Lung (tissue), 12 donors: ENCODE measurements around the gene FBXL17. TPM values are rescaled to one million over a fixed set of nuclear protein-coding genes. Genes with fewer than 3 reads are reported as not detected.

Source experiments
- ATAC-seq: fragments of 200-7000 bp; cut with Tn5 transposase; one replicate; pipeline ENCODE4 v1.9.1; 2020; ENCODE audit warnings: moderate number of reproducible peaks; ENCODE audit not compliant: insufficient read depth, low FRiP score
- DNase-seq, 3 donors: peaks; one replicate each; pipeline ENCODE4 v3.0.0-alpha.2; 2013 to 2017
- H3K27ac ChIP-seq, 2 donors: one replicate each; pipeline ENCODE4 v1.5.1; 2013; ENCODE audit warnings: mild to moderate bottlenecking in 2 of 2, moderate library complexity in 2 of 2, control low read depth in 1 of 2, inconsistent platforms in 1 of 2, low read depth in 1 of 2, low read length in 1 of 2
- H3K27me3 ChIP-seq, 3 donors: one replicate each; pipeline ENCODE4 v1.5.1; 2013; ENCODE audit warnings: low read length in 2 of 3; ENCODE audit not compliant: control insufficient read depth in 3 of 3, insufficient read depth in 3 of 3
- H3K36me3 ChIP-seq, 4 donors: one replicate each; pipeline ENCODE4 v1.5.1; 2013; ENCODE audit warnings: low read length in 4 of 4, mild to moderate bottlenecking in 1 of 4, moderate library complexity in 1 of 4; ENCODE audit not compliant: control insufficient read depth in 4 of 4, insufficient read depth in 4 of 4
- H3K4me1 ChIP-seq, 5 donors: one replicate each; pipeline ENCODE4 v1.5.1; 2013; ENCODE audit warnings: low read length in 5 of 5, mild to moderate bottlenecking in 2 of 5, moderate library complexity in 1 of 5; ENCODE audit not compliant: control insufficient read depth in 5 of 5, insufficient read depth in 5 of 5
- H3K4me3 ChIP-seq: one replicate; pipeline ENCODE4 v1.5.1; 2013; ENCODE audit warnings: mild to moderate bottlenecking, control low read depth, moderate library complexity
- H3K9ac ChIP-seq, 2 donors: one replicate each; pipeline ENCODE4 v1.5.1; 2013; ENCODE audit warnings: low read length in 2 of 2, control low read depth in 1 of 2; ENCODE audit not compliant: insufficient read depth in 1 of 2
- H3K9me3 ChIP-seq, 4 donors: one replicate each; pipeline ENCODE4 v1.5.1; 2013; ENCODE audit warnings: low read length in 3 of 4, mild to moderate bottlenecking in 1 of 4, moderate library complexity in 1 of 4; ENCODE audit not compliant: control insufficient read depth in 4 of 4, insufficient read depth in 3 of 4
- WGBS, 2 donors: extraction: QIAGEN DNeasy Blood & Tissue Kit; methylation state at CpG; one replicate each; pipeline ENCODE4 v1.1.7; 2013; 5-methylcytosine and 5-hydroxymethylcytosine counted together
- polyA plus RNA-seq, 2 donors: library from polyadenylated mRNA; stranded (reverse); fragments of 200-250 nt; gene quantifications; one replicate each; pipeline ENCODE4 v1.2.1, GENCODE V29; 2013
- total RNA-seq, 2 donors: library from RNA; depleted of rRNA in 1 of 2; stranded (reverse); fragments of >200 nt in 1 of 2; gene quantifications; one replicate each; pipeline ENCODE4 v1.2.1, GENCODE V29; 2014 to 2021
- TF ChIP-seq, protein P1 (sequence below): IDR thresholded peaks from 2 replicates; pipeline ENCODE4 v1.5.1; 2012; ENCODE audit warnings: mild to moderate bottlenecking; ENCODE audit errors: control extremely low read depth, extremely low read depth
- donor health status: control.
- donor health status: control.
- donor health status: Bipolar disorder and iron deficiency.
- donor health status: healthy.
- donor health status: DM: yes; HTN: yes; CAD: no.

Gene FBXL17
- total and polyA plus RNA-seq, 4 donors = 4.0 to 23.9 (median 13.6) TPM

DNA sequence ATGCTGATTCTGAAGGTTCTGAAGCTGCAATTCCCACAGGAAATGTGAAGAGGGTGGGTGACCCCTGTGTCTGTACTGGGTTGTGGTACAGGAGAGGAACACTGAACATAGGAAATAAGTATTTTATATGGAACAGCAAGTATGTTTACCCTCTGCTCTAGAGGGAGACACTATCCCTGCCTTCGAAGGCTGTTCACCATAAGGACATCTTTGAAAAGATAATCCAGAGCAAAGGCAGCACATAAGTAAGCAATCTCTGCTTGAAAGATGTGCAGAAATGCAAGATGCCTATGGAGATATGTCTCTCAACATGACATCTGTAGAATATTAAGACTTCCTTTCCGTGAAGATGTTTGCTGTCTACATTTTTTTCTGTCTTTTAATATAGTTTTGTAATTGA, 526.7 kb downstream of the FBXL17 start:
- WGBS, 2 donors = 80 to 82% methylated on average over 2 of the region's 2 CpGs
- H3K4me1 ChIP-seq = peaks cover 0 to 4% (median 0%) of the 10 kb centered on the region in 5 donors
- ATAC-seq (no peak), DNase-seq (no peak)
- H3K9me3 ChIP-seq = no peaks in the 10 kb centered on the region
- no peak overlapping the region for H3K4me3 ChIP-seq
- no peak overlapping the region for H3K27ac ChIP-seq
- H3K36me3 ChIP-seq = no peaks in the 10 kb centered on the region
- H3K27me3 ChIP-seq = no peaks in the 10 kb centered on the region
- TF ChIP-seq, protein P1, sequence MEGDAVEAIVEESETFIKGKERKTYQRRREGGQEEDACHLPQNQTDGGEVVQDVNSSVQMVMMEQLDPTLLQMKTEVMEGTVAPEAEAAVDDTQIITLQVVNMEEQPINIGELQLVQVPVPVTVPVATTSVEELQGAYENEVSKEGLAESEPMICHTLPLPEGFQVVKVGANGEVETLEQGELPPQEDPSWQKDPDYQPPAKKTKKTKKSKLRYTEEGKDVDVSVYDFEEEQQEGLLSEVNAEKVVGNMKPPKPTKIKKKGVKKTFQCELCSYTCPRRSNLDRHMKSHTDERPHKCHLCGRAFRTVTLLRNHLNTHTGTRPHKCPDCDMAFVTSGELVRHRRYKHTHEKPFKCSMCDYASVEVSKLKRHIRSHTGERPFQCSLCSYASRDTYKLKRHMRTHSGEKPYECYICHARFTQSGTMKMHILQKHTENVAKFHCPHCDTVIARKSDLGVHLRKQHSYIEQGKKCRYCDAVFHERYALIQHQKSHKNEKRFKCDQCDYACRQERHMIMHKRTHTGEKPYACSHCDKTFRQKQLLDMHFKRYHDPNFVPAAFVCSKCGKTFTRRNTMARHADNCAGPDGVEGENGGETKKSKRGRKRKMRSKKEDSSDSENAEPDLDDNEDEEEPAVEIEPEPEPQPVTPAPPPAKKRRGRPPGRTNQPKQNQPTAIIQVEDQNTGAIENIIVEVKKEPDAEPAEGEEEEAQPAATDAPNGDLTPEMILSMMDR = no peak
- no peak overlapping the region for H3K9ac ChIP-seq

DNA sequence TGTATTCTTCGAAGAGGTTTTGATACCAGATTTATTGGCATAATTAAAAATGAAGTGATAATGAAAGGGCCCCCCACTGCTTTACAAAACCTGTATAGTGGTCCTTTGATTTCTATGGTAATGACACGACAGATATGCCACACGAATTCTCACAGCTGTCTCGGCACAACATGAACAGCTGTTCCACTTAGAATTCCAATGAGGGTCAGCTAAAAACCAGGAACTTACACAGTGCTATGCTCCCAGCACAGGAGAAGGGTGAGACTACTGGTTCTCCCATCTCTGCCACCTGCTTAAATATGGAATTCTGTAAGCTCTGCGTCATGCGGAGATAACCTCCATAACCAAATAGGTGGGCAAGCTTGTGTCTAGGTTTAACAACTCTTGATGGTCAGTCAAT, 528.2 kb downstream of the FBXL17 start:
- Histone ChIP-seq H3K4me1 (no peaks in the 10 kb centered on the region), H3K36me3 (no peaks in the 10 kb centered on the region), H3K27me3 (no peaks in the 10 kb centered on the region), H3K9me3 (no peaks in the 10 kb centered on the region), H3K9ac (no peak overlapping the region), H3K27ac (no peak overlapping the region), H3K4me3 (no peak overlapping the region)
- WGBS, 2 donors = 91 to 94% methylated on average over 6 of the region's 6 CpGs
- no peak for DNase-seq
- TF ChIP-seq, protein P1 = no peak
- no peak for ATAC-seq

DNA sequence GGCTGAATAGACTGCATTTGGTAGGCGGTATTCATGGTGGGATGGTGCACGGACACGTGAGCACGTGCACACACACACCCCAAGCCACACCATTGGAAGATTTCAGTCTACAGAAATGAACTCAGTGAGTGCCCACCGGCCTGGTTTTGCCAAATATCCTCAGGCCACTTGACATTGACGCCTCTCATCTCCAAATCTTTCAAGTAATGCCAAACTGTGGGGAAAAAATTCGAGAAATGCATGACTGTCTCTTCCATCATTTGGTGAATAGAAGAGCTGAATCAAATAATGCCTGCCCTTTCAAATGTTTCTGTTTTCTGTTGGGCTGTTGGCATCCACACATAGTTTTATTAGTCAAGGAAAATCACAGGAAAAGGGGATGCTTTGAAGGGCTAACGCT, 528.9 kb downstream of the FBXL17 start:
- H3K9ac ChIP-seq = no peak overlapping the region
- H3K36me3 ChIP-seq = no peaks in the 10 kb centered on the region
- no peak overlapping the region for H3K4me3 ChIP-seq
- ATAC-seq (no peak), DNase-seq (no peak)
- no peaks in the 10 kb centered on the region for H3K27me3 ChIP-seq
- TF ChIP-seq, protein P1 = no peak
- no peak overlapping the region for H3K27ac ChIP-seq
- no peaks in the 10 kb centered on the region for H3K9me3 ChIP-seq
- 87 to 91% methylated on average over 8 of the region's 8 CpGs for WGBS, 2 donors
- H3K4me1 ChIP-seq = no peaks in the 10 kb centered on the region

DNA sequence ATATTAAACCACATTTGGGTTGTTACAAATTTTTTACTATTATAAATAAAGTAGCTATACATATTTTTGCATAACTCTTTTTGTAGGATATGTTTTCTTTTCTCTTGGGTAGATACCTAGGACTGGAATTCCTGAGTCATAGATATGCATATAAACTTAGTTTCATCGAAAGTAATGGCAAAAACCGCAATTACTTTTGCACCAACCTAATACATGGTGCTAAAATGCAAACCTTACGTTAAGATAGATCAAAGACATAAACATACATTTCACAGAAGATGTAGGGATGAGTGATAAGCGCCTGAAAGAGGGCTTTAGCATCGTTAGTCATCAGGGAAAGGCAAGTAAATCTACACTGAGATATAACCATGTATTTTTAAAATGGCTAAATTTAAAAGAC, 532.8 kb downstream of the FBXL17 start:
- WGBS, 2 donors = 92 to 93% methylated on average over 5 of the region's 5 CpGs
- Histone ChIP-seq H3K4me3 (no peak overlapping the region), H3K27ac (no peak overlapping the region), H3K9ac (no peak overlapping the region), H3K27me3 (no peaks in the 10 kb centered on the region), H3K36me3 (no peaks in the 10 kb centered on the region), H3K4me1 (no peaks in the 10 kb centered on the region), H3K9me3 (peaks cover 0 to 6% (median 0%) of the 10 kb centered on the region in 4 donors)
- ATAC-seq (no peak), DNase-seq (no peak)
- TF ChIP-seq, protein P1 = no peak
